Activated naive CD8-positive, alpha-beta T cell treated with anti-CD3 and anti-CD28 coated beads for 36 hours (primary cell): ENCODE measurements around the gene TRIAP1. TPM values are rescaled to one million over a fixed set of nuclear protein-coding genes. Genes with fewer than 3 reads are reported as not detected.
"Not testable (repeated sequence)": the region's sequence is repeated elsewhere in the genome, so short reads cannot be mapped to it uniquely, and the experiment has no call there.

Experiments used
- DNase-seq: peaks from one replicate; pipeline ENCODE4 v3.0.0; 2021
- H3K27ac Mint-ChIP-seq: one replicate; pipeline ENCODE4 v1.8.0; 2022; ENCODE audit warnings: mild to moderate bottlenecking, moderate library complexity, mixed read lengths
- H3K27me3 Mint-ChIP-seq: one replicate; pipeline ENCODE4 v1.8.0; 2022; ENCODE audit warnings: mild to moderate bottlenecking, mixed read lengths
- H3K36me3 Mint-ChIP-seq: one replicate; pipeline ENCODE4 v1.8.0; 2021; ENCODE audit warnings: mild to moderate bottlenecking, mixed read lengths
- H3K4me1 Mint-ChIP-seq: one replicate; pipeline ENCODE4 v1.8.0; 2021; ENCODE audit warnings: mixed read lengths
- H3K4me3 Mint-ChIP-seq: one replicate; pipeline ENCODE4 v1.8.0; 2022; ENCODE audit warnings: mild to moderate bottlenecking, moderate library complexity, mixed read lengths
- H3K9me3 Mint-ChIP-seq: one replicate; pipeline ENCODE4 v1.8.0; 2022; ENCODE audit warnings: mixed read lengths
- total RNA-seq, 2 experiments: library from RNA; stranded (reverse); gene quantifications; one replicate each; pipeline ENCODE4 v1.2.3, GENCODE V29; 2021

Gene TRIAP1
- total RNA-seq, 2 experiments from 2014 or later: 64.2 to 64.6 TPM

DNA sequence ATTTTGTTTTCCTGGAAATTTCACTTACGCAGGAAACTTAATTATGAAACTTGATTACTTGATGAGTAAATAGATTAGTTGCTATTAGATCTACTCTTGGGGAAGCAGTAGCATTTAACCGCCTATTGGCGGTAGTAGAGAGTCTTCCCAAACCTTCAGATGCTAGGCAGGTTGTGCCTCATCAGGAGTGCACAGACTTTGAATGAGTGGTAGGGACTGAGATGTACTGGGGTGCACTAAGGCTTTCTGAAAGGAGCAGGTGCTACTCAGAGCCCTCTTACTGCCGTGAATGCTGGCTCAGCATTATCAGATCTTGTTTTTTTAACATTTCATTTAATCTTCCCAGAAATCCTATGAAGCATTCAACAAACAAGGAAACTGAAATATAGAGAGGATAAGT is 7.8 kb upstream of the TRIAP1 start:
- Mint-ChIP-seq H3K4me1 (peaks cover 6% of the 10 kb centered on the region), H3K4me3 (no peak overlapping the region), H3K27me3 (no peaks in the 10 kb centered on the region), H3K27ac (peak overlapping the region; percentile 48), H3K36me3 (peaks cover 27% of the 10 kb centered on the region), H3K9me3 (no peaks in the 10 kb centered on the region)
- no peak for DNase-seq

DNA sequence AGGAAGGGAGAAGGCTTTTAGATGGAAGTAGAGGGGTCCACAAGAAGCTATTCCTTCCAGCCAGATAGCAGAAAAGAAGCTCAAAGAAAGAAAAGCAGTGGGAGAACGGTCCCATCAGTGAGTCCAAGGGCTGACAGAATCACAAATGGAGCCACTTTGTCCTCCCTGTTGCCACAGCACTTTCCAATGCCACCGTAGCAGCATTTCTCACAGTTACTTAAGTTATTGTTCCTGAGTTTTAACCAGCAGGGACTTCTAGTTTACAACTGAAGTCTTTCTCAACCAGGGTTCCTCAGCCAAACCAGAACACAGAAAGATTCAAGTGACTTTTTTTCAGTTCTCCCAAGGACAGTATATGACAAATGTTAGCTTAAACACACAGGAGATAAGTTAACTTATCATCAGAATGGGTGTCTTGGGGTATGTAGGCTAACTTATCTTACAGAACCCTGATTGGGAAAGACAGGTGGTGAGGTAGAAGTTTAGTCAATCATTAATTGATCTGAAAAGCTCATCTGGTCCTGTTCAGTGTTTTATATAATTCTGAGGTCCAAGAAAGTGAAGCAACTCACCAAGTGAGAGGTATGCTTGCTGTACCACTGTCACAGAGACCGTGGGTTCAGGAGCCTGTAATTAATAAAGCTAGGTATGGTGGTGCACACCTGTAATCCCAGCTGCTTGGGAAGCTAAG is 7.0 kb upstream of the TRIAP1 start:
- H3K27me3 Mint-ChIP-seq: no peaks in the 10 kb centered on the region
- peaks cover 25% of the 10 kb centered on the region for H3K36me3 Mint-ChIP-seq
- H3K4me3 Mint-ChIP-seq: no peak overlapping the region
- H3K9me3 Mint-ChIP-seq: no peaks in the 10 kb centered on the region
- H3K4me1 Mint-ChIP-seq: peaks cover 6% of the 10 kb centered on the region
- no peak for DNase-seq
- H3K27ac Mint-ChIP-seq: peak overlapping the region; percentile 48

DNA sequence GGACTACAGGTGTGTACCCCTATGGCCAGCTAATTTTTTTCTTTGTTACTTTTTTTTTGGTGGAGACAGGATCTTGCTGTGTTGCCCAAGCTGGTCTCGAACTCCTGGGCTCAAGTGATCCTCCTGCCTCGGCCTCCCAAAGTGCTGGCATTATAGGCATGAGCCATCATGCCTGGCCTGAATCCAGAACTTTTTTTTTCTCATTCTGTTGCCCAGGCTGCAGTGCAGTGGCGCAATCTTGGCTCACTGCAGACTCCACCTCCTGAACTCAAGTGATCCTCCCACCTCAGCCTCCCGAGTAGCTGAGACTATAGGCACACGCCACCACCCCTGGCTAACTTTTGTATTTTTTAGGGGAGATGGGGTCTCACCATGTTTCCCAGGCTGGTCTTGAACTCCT is 6.3 kb upstream of the TRIAP1 start:
- DNase-seq, H3K27ac Mint-ChIP-seq, H3K4me3 Mint-ChIP-seq, H3K9me3 Mint-ChIP-seq, H3K27me3 Mint-ChIP-seq: not testable (repeated sequence)
- H3K36me3 Mint-ChIP-seq: peaks cover 29% of the 10 kb centered on the region
- H3K4me1 Mint-ChIP-seq: peaks cover 13% of the 10 kb centered on the region

DNA sequence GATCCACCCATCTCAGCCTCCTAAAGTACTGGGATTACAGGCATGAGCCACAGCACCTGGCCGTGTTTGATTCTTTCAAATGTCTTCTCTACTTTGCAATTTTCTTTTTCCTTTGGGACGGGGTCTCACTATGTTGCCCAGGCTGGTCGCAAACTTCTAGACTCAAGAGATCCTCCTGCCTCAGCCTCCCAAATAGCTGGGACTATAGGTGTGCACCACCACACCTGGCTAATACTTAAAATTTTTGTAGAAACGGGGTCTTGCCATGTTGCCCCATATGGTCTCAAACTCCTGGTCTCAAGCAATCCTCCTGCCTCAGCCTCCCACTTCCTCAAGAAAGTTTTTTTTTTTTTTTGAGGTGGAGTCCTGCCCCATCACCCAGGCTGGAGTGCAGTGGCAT is 1.8 kb upstream of the TRIAP1 start:
- Mint-ChIP-seq H3K4me3 (peak overlapping the region; percentile 95), H3K27me3 (no peaks in the 10 kb centered on the region), H3K36me3 (peaks cover 28% of the 10 kb centered on the region), H3K27ac (no peak overlapping the region), H3K9me3 (no peaks in the 10 kb centered on the region), H3K4me1 (peaks cover 32% of the 10 kb centered on the region)
- no peak for DNase-seq

DNA sequence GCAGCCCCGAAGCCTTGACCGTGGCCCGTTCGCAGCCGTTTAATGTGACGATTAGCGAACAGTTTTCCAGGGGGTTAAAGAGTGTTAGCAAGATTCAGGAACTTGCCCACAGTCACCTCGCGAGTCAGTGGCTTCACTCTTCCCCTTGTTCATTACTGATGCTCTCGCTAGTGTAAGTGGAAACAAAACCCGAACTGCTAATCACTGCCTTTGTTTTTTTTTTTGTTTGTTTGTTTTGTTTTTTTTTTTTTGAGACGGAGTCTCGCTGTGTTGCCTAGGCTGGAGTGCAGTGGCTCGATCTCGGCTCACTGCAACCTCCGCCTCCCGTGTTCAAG is 627 bp upstream of the TRIAP1 start:
- not testable (repeated sequence) for DNase-seq, H3K9me3 Mint-ChIP-seq, H3K27me3 Mint-ChIP-seq
- Mint-ChIP-seq H3K4me1 (peaks cover 36% of the 10 kb centered on the region), H3K27ac (peak overlapping the region; percentile 95), H3K36me3 (peaks cover 28% of the 10 kb centered on the region), H3K4me3 (peak overlapping the region; percentile 95)

DNA sequence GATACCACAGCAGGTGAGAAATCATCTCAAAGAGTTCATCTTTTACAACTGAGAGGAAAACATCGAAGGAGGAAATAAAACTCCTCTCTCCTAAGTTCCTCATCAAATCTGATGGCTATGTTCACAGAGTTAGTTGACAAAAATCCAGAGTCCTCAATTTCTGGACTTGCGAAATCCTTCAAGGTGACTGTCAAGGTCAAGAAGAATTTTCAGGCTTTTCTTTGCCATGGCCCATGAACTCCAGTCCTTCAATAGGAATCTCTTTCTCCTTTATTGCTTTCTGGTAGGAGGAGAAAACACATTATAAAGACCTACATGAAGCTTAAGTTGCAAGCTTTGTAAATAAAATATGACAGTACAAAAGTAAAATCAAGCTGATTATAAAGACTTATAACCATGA is 1.5 kb downstream of the TRIAP1 start:
- Mint-ChIP-seq H3K27ac (peak overlapping the region; percentile 95), H3K27me3 (no peaks in the 10 kb centered on the region), H3K9me3 (no peaks in the 10 kb centered on the region), H3K36me3 (peaks cover 30% of the 10 kb centered on the region), H3K4me1 (peaks cover 47% of the 10 kb centered on the region), H3K4me3 (peak overlapping the region; percentile 95)
- no peak for DNase-seq

DNA sequence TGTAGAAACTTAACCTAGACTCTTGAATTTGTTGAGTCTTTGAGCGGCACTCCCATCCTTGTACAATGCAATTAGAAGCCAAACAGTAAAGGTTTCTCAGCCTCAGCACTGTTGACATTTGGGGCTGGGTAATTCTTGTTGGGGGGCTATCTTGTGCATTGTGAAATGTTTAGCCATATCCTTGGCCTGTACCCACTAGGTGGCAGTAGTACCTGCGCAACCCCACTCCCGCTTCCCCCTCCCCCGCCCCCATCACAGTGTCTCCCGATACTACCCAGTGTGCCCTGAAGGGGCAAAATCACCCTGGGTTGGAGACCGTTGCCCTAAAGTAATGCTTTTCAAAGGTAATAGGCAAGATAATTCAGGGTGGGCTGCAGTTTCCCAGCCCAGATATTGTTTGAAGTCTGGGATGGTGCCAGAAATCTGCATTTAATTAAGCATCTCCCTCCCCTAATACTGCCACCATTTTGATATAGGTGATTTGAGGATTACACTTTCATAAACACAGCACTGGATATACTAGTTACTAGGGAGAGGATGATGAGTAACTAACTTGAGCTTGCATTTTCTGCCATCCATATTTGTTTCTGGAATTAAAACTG is 6.4 kb downstream of the TRIAP1 start:
- Mint-ChIP-seq H3K9me3 (no peaks in the 10 kb centered on the region), H3K4me1 (peaks cover 34% of the 10 kb centered on the region), H3K27me3 (no peaks in the 10 kb centered on the region), H3K36me3 (peaks cover 17% of the 10 kb centered on the region), H3K27ac (peak overlapping the region; percentile 51), H3K4me3 (peak overlapping the region; percentile 65)
- peak; percentile 68 for DNase-seq

DNA sequence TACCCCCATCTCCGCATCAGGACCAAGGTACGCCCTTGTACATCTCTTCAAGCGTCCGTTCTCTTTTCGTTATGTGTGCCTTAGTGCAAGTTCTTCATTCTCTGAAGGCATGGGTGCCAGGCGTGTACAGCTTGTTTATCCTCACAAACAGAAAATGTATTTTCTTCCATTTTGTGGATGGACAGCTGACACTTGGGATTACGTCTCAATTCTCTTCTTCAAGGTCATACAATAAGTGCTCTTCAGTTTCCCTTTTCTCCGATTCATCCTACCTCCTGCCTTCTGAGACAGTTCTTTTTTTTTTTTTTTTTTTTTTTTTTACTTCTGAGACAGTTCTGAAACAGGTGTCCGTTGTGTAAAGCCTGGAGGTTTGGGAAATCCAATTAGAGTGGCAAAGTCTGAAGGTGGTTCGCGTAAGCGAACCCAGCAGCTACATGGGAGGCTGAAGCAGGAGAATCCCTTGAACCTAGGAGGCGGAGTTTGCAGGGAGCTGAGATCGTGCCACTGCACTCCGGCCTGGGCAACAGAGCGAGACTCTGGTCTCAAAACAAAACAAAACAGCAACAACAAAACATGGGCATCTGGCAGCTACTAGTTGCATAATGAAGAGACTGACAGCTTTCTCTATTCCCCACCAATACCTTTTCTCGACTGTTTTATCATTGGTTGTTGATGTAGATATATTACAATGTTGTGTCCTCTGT is 7.5 kb downstream of the TRIAP1 start:
- peak overlapping the region; percentile 94 for H3K27ac Mint-ChIP-seq
- no peaks in the 10 kb centered on the region for H3K27me3 Mint-ChIP-seq
- H3K36me3 Mint-ChIP-seq: peaks cover 13% of the 10 kb centered on the region
- DNase-seq: no peak
- no peaks in the 10 kb centered on the region for H3K9me3 Mint-ChIP-seq
- peak overlapping the region; percentile 99 for H3K4me3 Mint-ChIP-seq
- H3K4me1 Mint-ChIP-seq: peaks cover 24% of the 10 kb centered on the region

DNA sequence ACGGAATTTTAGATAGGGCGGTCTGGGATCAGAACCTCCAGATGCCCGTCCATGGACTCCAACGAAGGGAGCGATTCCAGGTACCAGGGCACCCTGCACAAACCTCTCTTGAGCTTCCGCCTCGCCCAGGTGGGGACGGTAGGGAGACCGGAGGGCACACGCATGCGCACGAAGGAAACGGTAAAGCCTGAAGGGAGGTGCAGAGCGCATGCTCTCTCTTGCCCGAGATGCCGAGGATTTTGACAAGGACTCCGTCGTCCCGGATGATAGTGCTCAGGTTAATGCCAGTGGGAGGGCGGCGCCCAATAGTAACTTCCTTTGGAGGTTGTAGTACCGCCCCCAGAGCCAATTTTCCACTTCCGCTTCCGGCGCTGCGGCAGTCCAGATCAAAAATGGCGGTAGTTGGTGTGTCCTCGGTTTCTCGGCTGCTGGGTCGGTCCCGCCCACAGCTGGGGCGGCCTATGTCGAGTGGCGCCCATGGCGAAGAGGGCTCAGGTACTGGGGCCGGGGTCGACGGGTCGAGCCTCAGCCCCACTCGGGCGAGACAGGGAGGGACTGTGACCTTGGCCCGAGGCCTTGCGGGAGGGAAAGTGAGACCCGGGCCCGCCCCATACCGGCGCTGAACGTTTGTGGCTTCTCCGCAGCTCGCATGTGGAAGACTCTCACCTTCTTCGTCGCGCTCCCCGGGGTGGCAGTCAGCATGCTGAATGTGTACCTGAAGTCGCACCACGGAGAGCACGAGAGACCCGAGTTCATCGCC is 8.3 kb downstream of the TRIAP1 start, which contains the start of gene COX6A1:
COX6A1 (plus strand) TSS at position 379 of the 760 bp plus-strand sequence; CDS start at position 393, 14 bp downstream.
- Mint-ChIP-seq H3K27me3 (no peaks in the 10 kb centered on the region), H3K36me3 (peaks cover 13% of the 10 kb centered on the region), H3K4me3 (peak within 1 kb of the TSS; percentile 99), H3K4me1 (peaks cover 26% of the 10 kb centered on the region), H3K27ac (peak within 1 kb of the TSS; percentile 94), H3K9me3 (no peaks in the 10 kb centered on the region)
- peak; percentile 96 for DNase-seq

DNA sequence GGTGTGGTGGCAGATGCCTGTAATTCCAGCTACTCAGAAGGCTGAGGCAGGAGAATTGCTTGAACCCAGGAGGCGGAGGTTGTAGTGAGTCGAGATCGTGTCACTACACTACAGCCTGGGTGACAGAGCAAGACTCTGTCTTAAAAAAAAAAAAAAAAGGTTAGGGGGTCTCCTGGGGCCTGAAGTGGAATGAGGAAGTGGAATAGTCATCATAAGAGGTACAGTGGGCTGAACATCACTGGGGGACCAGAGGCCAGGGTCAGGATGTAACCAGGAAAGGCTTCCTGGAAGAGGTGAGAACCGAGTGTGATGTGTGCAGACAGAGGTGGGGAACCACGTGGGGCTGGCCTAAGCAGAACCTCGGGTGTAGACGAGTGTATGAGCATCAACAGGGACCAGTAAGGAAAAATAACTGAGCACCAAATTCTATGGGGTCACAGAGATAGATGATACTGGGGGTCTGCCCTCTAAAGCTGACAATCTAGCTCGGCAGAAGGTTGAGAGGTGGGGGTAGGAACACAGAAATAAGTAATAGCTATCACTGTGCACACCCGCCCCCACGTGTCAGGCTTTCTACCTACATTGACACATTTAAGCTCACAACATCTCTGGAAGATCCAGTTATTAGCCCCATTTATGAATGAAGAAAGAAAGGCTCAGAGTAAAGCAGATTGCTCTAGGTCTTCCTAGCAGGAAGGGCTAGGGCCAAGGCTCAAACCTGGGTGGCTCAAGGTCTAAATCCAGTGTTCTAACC is 13.2 kb downstream of the TRIAP1 start:
- no peak for DNase-seq

DNA sequence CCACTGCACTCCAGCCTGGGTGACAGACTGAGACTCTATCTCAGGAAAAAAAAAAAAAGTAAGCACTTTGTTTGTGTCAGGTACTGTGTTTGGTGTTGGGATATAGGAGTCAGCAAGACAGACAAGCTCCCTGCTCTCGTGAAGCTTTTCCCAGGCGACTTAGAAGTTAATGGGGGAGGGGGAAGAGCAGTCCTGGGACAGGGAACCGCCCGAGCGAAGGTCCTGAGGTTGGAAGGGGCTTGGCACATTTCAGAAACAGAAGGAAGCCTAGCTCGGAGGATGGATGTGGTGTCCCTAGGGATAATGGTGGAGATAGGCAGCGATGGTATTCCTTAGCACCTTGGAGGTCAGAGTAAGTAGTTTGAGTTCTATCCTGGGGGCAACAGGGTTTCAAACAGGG is 16.8 kb downstream of the TRIAP1 start:
- H3K9me3 Mint-ChIP-seq: no peaks in the 10 kb centered on the region
- H3K4me3 Mint-ChIP-seq: no peak overlapping the region
- no peaks in the 10 kb centered on the region for H3K27me3 Mint-ChIP-seq
- H3K4me1 Mint-ChIP-seq: peaks cover 14% of the 10 kb centered on the region
- H3K27ac Mint-ChIP-seq: no peak overlapping the region
- DNase-seq: no peak
- H3K36me3 Mint-ChIP-seq: no peaks in the 10 kb centered on the region

More for the DNA sequence above, 13.2 kb downstream of the TRIAP1 start:
- Mint-ChIP-seq H3K4me1 (peaks cover 18% of the 10 kb centered on the region), H3K9me3 (no peaks in the 10 kb centered on the region), H3K27ac (no peak overlapping the region), H3K27me3 (no peaks in the 10 kb centered on the region), H3K4me3 (no peak overlapping the region), H3K36me3 (no peaks in the 10 kb centered on the region)

DNA sequence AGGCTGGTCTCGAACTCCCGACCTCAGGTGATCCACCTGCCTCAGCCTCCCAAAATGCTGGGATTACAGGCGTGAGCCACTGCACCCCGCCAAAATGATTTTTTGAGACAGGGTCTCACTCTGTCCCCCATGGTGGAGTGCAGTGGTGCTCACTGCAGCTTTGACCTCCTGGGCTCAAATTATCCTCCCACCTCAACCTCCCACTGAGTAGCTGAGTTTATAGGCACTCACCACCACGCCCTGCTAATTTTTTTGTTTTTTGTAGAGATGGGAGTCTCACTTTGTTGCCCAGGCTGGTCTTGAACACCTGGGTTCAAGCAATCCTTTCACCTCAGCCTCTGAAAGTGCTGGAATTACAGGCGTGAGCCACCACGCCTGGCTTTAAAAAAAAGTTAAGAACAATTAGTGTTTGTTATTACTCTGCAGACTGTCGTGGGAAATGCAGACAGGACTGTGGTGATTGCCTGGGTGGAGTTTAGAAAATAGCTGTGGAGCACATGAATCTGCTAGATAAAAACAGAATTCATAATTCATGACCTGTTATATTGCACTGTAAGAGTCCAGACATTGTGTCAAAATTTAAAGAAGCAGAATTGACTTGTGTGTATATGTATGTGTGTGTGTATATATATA is 17.5 kb downstream of the TRIAP1 start:
- no peak for DNase-seq
- peaks cover 14% of the 10 kb centered on the region for H3K4me1 Mint-ChIP-seq
- H3K36me3 Mint-ChIP-seq: no peaks in the 10 kb centered on the region
- H3K9me3 Mint-ChIP-seq: no peaks in the 10 kb centered on the region
- no peak overlapping the region for H3K27ac Mint-ChIP-seq
- H3K27me3 Mint-ChIP-seq: no peaks in the 10 kb centered on the region
- no peak overlapping the region for H3K4me3 Mint-ChIP-seq

DNA sequence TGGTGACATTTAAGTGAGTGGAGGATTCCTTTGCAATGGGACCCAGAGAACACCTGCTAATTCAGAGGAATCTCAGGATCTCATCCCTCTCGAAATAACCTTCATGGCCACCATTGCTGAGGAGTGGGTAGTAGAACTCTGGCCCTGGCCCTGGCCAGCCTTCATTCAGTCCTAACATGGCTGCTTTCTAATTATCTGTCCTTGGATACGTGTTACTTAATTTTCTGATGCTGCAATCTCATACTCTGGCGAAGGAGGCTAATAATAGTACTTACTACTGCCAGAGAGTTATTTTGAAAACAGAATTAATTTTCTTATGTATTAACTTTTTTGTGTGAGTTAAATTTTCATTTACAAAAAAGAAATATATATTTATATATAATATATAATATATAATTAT is 20.4 kb downstream of the TRIAP1 start:
- H3K27ac Mint-ChIP-seq: no peak overlapping the region
- DNase-seq: no peak
- peaks cover 5% of the 10 kb centered on the region for H3K4me1 Mint-ChIP-seq
- no peaks in the 10 kb centered on the region for H3K36me3 Mint-ChIP-seq
- no peaks in the 10 kb centered on the region for H3K27me3 Mint-ChIP-seq
- H3K9me3 Mint-ChIP-seq: no peaks in the 10 kb centered on the region
- no peak overlapping the region for H3K4me3 Mint-ChIP-seq

DNA sequence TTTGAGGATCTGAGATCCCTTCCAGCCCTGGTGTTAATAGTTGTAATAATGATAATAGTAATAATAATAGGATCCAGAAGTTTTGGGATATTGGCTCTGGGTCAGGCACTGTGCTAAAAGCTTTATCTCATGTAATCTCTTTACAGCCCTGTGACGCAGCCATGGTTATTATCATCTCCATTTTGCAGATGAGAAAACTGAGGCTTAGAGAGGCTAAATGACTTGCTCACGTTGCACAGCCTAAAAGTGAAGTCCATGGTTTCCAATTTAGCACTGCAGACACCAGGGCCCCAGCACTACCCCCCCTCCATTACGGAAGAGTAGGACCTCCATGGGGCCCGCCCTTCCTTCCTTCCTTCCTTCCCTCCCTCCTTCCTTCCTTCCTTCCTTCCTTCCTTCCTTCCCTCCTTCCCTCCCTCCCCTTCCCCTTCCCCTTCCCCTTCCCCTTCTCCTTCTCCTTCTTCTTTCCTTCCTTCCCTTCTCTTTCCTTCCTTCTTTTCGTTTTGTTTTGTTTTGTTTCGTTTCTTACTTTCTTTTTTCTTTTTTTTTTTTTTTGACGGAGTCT is 23.2 kb downstream of the TRIAP1 start:
- Mint-ChIP-seq H3K4me3 (peak overlapping the region; percentile 2), H3K4me1 (no peaks in the 10 kb centered on the region), H3K27ac (no peak overlapping the region), H3K27me3 (no peaks in the 10 kb centered on the region), H3K36me3 (no peaks in the 10 kb centered on the region), H3K9me3 (no peaks in the 10 kb centered on the region)
- DNase-seq: no peak
